Spleen (tissue), 11 donors: Measurements from ENCODE around the gene TMIGD2. TPM values are rescaled to one million over a fixed set of nuclear protein-coding genes. Genes with fewer than 3 reads are reported as not detected.

Experiments
- DNase-seq: peaks from one replicate; pipeline ENCODE4 v3.0.0-alpha.2; 2020
- H3K27ac ChIP-seq, 8 donors: fragments of 200-600 bp; sonication (generic) in 7 of 8; 1 replicate in 4 of 8; 2 replicates in 4 of 8; pipeline versions ENCODE4 v1.5.0 to v1.8.0; 2016 to 2021; ENCODE audit warnings: inconsistent platforms in 4 of 8, mild to moderate bottlenecking in 4 of 8, moderate library complexity in 1 of 8
- H3K27me3 ChIP-seq, 7 donors: fragments of 200-600 bp; sonication (generic) in 6 of 7; replicated peaks in 1 of 7; 1 replicate in 4 of 7; 2 replicates in 3 of 7; pipeline versions ENCODE4 v1.5.0 to v1.8.0; 2016 to 2021; ENCODE audit warnings: inconsistent platforms in 3 of 7, mild to moderate bottlenecking in 1 of 7
- H3K36me3 ChIP-seq, 6 donors: fragments of 200-600 bp; sonication (generic) in 5 of 6; 1 replicate in 4 of 6; 2 replicates in 2 of 6; pipeline versions ENCODE4 v1.5.0 to v1.8.0; 2016 to 2021; ENCODE audit warnings: inconsistent platforms in 2 of 6
- H3K4me1 ChIP-seq, 6 donors: fragments of 200-600 bp; sonication (generic) in 5 of 6; 1 replicate in 3 of 6; 2 replicates in 3 of 6; pipeline versions ENCODE4 v1.5.0 to v1.8.0; 2016 to 2021; ENCODE audit warnings: inconsistent platforms in 3 of 6
- H3K4me3 ChIP-seq, 8 donors: fragments of 200-600 bp; sonication (generic) in 7 of 8; 1 replicate in 4 of 8; 2 replicates in 4 of 8; pipeline versions ENCODE4 v1.5.0 to v1.8.0; 2016 to 2021; ENCODE audit warnings: inconsistent platforms in 4 of 8, mild to moderate bottlenecking in 4 of 8, moderate library complexity in 2 of 8
- H3K9me3 ChIP-seq, 8 donors: fragments of 200-600 bp; sonication (generic) in 7 of 8; 1 replicate in 4 of 8; 2 replicates in 4 of 8; pipeline versions ENCODE4 v1.5.0 to v1.8.0; 2016 to 2021; ENCODE audit warnings: inconsistent platforms in 4 of 8
- POLR2A ChIP-seq, 3 donors: fragments of 450-650 bp; IDR thresholded peaks; one replicate each; pipeline ENCODE4 v1.5.1; 2017; ENCODE audit warnings: antibody characterized with exemption in 3 of 3, mild to moderate bottlenecking in 1 of 3
- POLR2AphosphoS5 ChIP-seq, 3 donors: sonication (generic); formaldehyde crosslinking; IDR thresholded peaks; one replicate each; pipeline ENCODE4 v1.5.1; 2017; ENCODE audit warnings: antibody characterized with exemption in 3 of 3
- WGBS, 5 donors: extraction: QIAGEN DNeasy Blood & Tissue Kit in 3 of 5; methylation state at CpG; one replicate each; pipeline versions ENCODE4 v1.1.5 to v1.1.7; 2013 to 2018; 5-methylcytosine and 5-hydroxymethylcytosine counted together
- intact Hi-C: fragments of 100-400 bp; cut with DNase I; formaldehyde crosslinking; loops from one replicate; pipeline ENCODE4 v1.15.0; 2023; ENCODE audit warnings: low total_unique reads
- polyA plus RNA-seq, 3 donors: library from polyadenylated mRNA; stranded (reverse); fragments of 200-250 nt; gene quantifications; one replicate each; pipeline ENCODE4 v1.2.1, GENCODE V29; 2013
- total RNA-seq, 7 donors: library from RNA; depleted of rRNA in 3 of 7; stranded (reverse); fragments of >200 nt in 3 of 7; fragmentation: NEBNext Ultra II Directional in 4 of 7; extraction: Animal tissue kit (Norgen Biotek cat#: 25700) in 4 of 7; gene quantifications; one replicate each; pipeline versions ENCODE4 v1.1.0 to v1.2.1, GENCODE V29; 2016 to 2021
- TF ChIP-seq, protein P1 (sequence below), 11 experiments: fragments of 200-600 bp in 7 of 11; fragments of 450-650 bp in 4 of 11; sonication (generic) in 4 of 11; IDR thresholded peaks in 8 of 11; conservative IDR thresholded peaks in 3 of 11; 1 replicate in 7 of 11; 2 replicates in 4 of 11; pipeline versions ENCODE4 v1.4.0 to v1.8.0; 2016 to 2021; ENCODE audit warnings: antibody characterized with exemption in 11 of 11, inconsistent platforms in 4 of 11, mild to moderate bottlenecking in 1 of 11
- donor health status: healthy with polysubstance abuse.
- donor health status: DM: no; HTN: no; CAD: no; lungs with moderate emphysema.
- donor health status: DM: no; HTN: no; CAD: no.
- donor health status: Bipolar disorder and iron deficiency.
- donor health status: healthy.
- donor health status: DM: no; HTN: no; CAD: no.
- donor health status: DM: yes; HTN: yes; CAD: no.

The TMIGD2 gene
- total and polyA plus RNA-seq, 10 donors = 1.6 to 6.1 (median 4.2) TPM

DNA sequence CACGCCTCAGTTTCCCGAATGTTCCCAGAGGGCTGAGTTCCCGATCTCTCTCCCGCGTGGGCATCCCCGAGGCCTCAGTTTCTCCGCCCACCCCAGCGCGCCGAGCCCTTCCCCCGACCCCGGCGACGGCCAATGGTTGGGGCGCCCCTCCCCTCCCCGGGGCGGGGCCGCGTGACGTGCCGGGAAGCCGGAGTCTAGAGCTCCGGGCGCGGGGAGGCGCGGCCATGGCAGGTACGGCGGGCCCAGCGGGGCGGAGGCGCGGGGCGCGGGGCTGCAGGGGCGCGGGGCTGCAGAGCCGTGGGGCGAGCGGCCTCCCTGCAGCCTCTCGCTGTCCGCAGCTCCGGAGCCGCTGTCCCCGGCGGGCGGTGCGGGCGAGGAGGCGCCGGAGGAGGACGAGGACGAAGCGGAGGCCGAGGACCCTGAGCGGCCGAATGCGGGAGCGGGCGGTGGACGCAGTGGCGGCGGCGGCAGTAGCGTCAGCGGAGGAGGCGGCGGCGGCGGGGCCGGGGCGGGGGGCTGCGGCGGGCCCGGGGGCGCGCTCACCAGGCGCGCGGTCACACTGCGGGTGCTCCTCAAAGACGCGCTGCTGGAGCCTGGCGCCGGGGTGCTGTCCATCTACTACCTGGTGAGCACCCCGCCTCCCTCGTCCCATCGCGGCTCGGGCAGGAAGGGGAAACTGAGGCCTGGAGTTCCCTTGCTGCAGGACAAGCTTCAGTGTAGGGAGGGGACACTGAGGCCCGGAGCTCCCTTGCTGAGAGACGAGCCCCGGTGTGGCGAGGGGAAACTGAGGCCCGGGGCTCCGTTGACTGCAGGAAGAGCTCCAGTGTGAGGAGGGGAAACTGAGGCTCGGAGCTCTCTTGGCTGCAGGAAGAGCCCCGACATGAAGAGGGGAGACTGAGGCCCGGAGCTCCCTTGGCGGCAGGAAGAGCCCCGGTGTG lies 41.5 kb upstream of the TMIGD2 start, which contains the start of gene MPND:
Gene MPND, plus strand, starts transcription at position 193 of the 938 bp plus-strand sequence. Its CDS starts 32 bp downstream, at position 225.
- intact Hi-C loops = no loop called here

DNA sequence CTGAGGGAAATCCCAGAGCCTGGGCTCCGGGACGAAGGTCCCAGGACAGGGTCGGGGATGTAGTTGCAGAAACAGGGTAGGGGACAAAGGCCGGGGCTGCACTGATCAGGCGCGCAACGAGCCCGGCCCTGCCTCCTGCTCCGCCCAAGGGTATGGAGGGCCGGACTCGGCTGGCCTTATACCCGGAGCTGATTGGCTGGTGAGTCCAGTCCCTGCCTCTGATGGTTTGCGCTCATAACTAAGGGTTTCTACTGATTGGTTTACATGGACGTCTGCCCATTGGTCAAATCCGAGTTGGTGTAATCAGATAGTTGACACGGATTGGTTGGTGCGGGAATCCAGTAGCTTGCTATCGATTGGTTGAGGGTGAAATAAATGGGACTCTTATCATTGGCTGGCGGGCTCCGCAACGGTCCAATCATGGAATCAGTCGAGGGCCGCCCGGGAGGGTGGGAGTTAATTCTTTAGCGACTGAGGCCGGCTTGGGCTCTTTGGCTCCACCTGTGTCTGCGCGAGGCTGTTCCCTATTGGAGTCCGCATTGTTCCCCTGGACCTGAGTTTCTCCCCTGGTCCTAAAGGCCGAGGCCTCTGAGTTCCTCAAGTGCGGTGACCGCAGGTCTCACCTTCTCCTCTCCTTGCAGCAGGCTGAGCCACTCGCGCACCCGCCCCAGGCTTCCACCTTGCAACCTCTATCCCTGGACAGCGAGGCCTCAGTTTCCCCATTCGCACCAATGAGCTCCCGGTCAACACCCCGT lies 40.6 kb upstream of the TMIGD2 start:
- WGBS, 5 donors = 0 to 2% (median 1%) methylated on average over 20 to 39 of the region's 39 CpGs
- H3K4me3 ChIP-seq = peak overlapping the region; percentile 45 to 82 (median 66)
- H3K36me3 ChIP-seq = peaks cover 0 to 17% (median 0%) of the 10 kb centered on the region in 6 donors
- H3K9me3 ChIP-seq = no peaks in the 10 kb centered on the region
- TF ChIP-seq POLR2A (IDR thresholded peaks at IDR 0.05) (peak in 1 of 3 donors; percentile 54), POLR2AphosphoS5 (IDR thresholded peaks at IDR 0.05) (peak; percentile 93 to 97 (median 93))
- TF ChIP-seq, protein P1, sequence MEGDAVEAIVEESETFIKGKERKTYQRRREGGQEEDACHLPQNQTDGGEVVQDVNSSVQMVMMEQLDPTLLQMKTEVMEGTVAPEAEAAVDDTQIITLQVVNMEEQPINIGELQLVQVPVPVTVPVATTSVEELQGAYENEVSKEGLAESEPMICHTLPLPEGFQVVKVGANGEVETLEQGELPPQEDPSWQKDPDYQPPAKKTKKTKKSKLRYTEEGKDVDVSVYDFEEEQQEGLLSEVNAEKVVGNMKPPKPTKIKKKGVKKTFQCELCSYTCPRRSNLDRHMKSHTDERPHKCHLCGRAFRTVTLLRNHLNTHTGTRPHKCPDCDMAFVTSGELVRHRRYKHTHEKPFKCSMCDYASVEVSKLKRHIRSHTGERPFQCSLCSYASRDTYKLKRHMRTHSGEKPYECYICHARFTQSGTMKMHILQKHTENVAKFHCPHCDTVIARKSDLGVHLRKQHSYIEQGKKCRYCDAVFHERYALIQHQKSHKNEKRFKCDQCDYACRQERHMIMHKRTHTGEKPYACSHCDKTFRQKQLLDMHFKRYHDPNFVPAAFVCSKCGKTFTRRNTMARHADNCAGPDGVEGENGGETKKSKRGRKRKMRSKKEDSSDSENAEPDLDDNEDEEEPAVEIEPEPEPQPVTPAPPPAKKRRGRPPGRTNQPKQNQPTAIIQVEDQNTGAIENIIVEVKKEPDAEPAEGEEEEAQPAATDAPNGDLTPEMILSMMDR (IDR thresholded peaks at IDR 0.05 in 8 of 11, conservative IDR thresholded peaks at IDR 0.05 in 3 of 11) = peak in 4 of 11 experiments; percentile 3 to 47 (median 18)
- H3K4me1 ChIP-seq = peaks cover 14 to 69% (median 34%) of the 10 kb centered on the region in 6 donors
- intact Hi-C loops = no loop called here
- peak overlapping the region; percentile 69 to 95 (median 90) for H3K27ac ChIP-seq
- DNase-seq = peak; percentile 97
- H3K27me3 ChIP-seq = peaks cover 0 to 51% (median 0%) of the 10 kb centered on the region in 7 donors

More for the DNA sequence above, 41.5 kb upstream of the TMIGD2 start, which contains the start of gene MPND:
- H3K4me1 ChIP-seq = peaks cover 10 to 63% (median 31%) of the 10 kb centered on the region in 6 donors
- peak; percentile 99 for DNase-seq
- H3K27me3 ChIP-seq = peaks cover 0 to 50% (median 0%) of the 10 kb centered on the region in 7 donors
- peak; percentile 73 to 84 (median 83) for TF ChIP-seq POLR2AphosphoS5 (IDR thresholded peaks at IDR 0.05)
- TF ChIP-seq, protein P1 (IDR thresholded peaks at IDR 0.05 in 8 of 11, conservative IDR thresholded peaks at IDR 0.05 in 3 of 11) = no peak
- WGBS, 5 donors = 5 to 16% (median 9%) methylated on average over 34 to 101 of the region's 101 CpGs
- peak within 1 kb of the TSS; percentile 69 to 95 (median 90) for H3K27ac ChIP-seq
- peak within 1 kb of the TSS; percentile 45 to 82 (median 66) for H3K4me3 ChIP-seq
- peaks cover 0 to 18% (median 0%) of the 10 kb centered on the region in 6 donors for H3K36me3 ChIP-seq
- H3K9me3 ChIP-seq = no peaks in the 10 kb centered on the region

DNA sequence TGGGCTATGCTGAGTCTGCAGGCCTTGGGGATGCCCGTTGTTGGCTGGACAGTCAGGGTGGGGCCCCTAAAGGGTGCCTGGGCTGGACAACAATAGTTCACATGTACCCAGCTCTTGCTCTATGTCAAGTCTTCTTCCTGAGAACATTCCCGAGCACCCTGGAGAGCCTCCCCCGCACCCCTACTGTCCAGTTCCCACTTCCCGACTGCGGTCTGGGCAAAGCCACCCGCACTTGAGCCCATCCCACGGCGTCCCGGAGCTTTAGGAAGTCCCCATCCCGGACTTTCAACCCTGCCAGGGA lies 40.1 kb upstream of the TMIGD2 start:
- Histone ChIP-seq H3K27me3 (peaks cover 0 to 51% (median 0%) of the 10 kb centered on the region in 7 donors), H3K4me1 (peaks cover 14 to 68% (median 32%) of the 10 kb centered on the region in 6 donors), H3K4me3 (peak overlapping the region; percentile 34 to 82 (median 66)), H3K27ac (peak overlapping the region; percentile 63 to 95 (median 90)), H3K9me3 (no peaks in the 10 kb centered on the region), H3K36me3 (peaks cover 0 to 17% (median 0%) of the 10 kb centered on the region in 6 donors)
- TF ChIP-seq POLR2A (IDR thresholded peaks at IDR 0.05) (no peak), POLR2AphosphoS5 (IDR thresholded peaks at IDR 0.05) (no peak)
- TF ChIP-seq, protein P1 (IDR thresholded peaks at IDR 0.05 in 8 of 11, conservative IDR thresholded peaks at IDR 0.05 in 3 of 11) = no peak
- no peak for DNase-seq
- WGBS, 5 donors = 3 to 17% (median 8%) methylated on average over 5 to 10 of the region's 10 CpGs
- intact Hi-C loops = no loop called here
